ENCODE measurements around the gene CTCFL.

DNA sequence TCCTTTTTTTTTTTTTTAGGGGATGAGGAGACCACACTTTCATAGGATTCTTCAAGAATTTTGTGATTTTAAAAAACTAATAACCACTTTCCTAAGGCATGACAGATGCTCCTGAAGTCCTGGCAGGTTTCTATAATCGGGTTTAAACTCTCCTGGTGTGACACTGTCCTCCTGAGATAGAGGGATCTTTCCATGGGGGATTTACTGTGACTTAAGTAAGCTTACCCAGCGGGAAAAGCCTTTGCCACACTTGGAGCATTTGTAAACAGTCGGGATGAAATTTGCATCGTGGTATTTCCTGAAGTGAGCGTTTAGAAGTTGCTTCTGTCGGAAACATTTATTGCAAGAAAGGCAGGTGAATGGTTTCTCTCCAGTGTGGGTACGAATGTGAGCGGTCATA lies 16.6 kb downstream of the CTCFL start:
- TF ChIP-seq POLR2A (IDR thresholded peaks at IDR 0.05), result no peak
- TF ChIP-seq, protein P1, sequence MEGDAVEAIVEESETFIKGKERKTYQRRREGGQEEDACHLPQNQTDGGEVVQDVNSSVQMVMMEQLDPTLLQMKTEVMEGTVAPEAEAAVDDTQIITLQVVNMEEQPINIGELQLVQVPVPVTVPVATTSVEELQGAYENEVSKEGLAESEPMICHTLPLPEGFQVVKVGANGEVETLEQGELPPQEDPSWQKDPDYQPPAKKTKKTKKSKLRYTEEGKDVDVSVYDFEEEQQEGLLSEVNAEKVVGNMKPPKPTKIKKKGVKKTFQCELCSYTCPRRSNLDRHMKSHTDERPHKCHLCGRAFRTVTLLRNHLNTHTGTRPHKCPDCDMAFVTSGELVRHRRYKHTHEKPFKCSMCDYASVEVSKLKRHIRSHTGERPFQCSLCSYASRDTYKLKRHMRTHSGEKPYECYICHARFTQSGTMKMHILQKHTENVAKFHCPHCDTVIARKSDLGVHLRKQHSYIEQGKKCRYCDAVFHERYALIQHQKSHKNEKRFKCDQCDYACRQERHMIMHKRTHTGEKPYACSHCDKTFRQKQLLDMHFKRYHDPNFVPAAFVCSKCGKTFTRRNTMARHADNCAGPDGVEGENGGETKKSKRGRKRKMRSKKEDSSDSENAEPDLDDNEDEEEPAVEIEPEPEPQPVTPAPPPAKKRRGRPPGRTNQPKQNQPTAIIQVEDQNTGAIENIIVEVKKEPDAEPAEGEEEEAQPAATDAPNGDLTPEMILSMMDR (IDR thresholded peaks at IDR 0.05), result no peak

All from lower leg skin (tissue), 3 donors.